Colonic mucosa (tissue), 4 donors: ENCODE data around the gene TP53BP2. TPM values are rescaled to one million over a fixed set of nuclear protein-coding genes. Genes with fewer than 3 reads are reported as not detected.

Source experiments
- DNase-seq: peaks from one replicate; pipeline ENCODE4 v3.0.0-alpha.2; 2020
- H3K27ac ChIP-seq: fragments of 200-600 bp; one replicate; pipeline ENCODE4 v1.8.0; 2021
- H3K27me3 ChIP-seq: fragments of 200-600 bp; one replicate; pipeline ENCODE4 v1.8.0; 2021
- H3K36me3 ChIP-seq: fragments of 200-600 bp; one replicate; pipeline ENCODE4 v1.8.0; 2021
- H3K4me1 ChIP-seq: fragments of 200-600 bp; one replicate; pipeline ENCODE4 v1.8.0; 2021; ENCODE audit warnings: mild to moderate bottlenecking
- H3K4me3 ChIP-seq: fragments of 200-600 bp; one replicate; pipeline ENCODE4 v1.8.0; 2021
- H3K9ac ChIP-seq, 2 donors: one replicate each; pipeline ENCODE4 v1.7.0; 2013; ENCODE audit warnings: control low read depth in 2 of 2, low read depth in 2 of 2, low read length in 2 of 2
- H3K9me3 ChIP-seq: fragments of 200-600 bp; one replicate; pipeline ENCODE4 v1.8.0; 2021
- CTCF ChIP-seq: fragments of 200-600 bp; IDR thresholded peaks from one replicate; pipeline ENCODE4 v1.8.0; 2022; ENCODE audit warnings: antibody characterized with exemption, mild to moderate bottlenecking
- intact Hi-C: fragments of 100-400 bp; cut with DNase I; formaldehyde crosslinking; loops from one replicate; pipeline ENCODE4 v1.14.1; 2022
- total RNA-seq, 2 donors: library from RNA; stranded (reverse); fragmentation: NEBNext Ultra II Directional in 1 of 2; extraction: Animal tissue kit (Norgen Biotek cat#: 25700) in 1 of 2; gene quantifications; one replicate each; pipeline ENCODE4 v1.2.1, GENCODE V29; 2021
- donor health status: healthy.
- donor health status: DM: no; HTN: no; CAD: no.
- donor health status: DM: no; HTN: no; CAD: no.

Gene TP53BP2
- total RNA-seq, 2 donors from 2014 or later: 28.8 to 39.6 TPM

- intact Hi-C loops: no loop called here
Observed at GRCh38 chr1:223754681-223755431, 90.9 kb downstream of the TP53BP2 start.

GRCh38 chr1:223752721-223753515 is 92.8 kb downstream of the TP53BP2 start:
- H3K36me3 ChIP-seq: peaks cover 22% of the 10 kb centered on the region
- no peak overlapping the region for H3K27ac ChIP-seq
- no peak for TF ChIP-seq CTCF
- H3K4me1 ChIP-seq: no peaks in the 10 kb centered on the region
- H3K27me3 ChIP-seq: no peaks in the 10 kb centered on the region
- no peak overlapping the region for H3K9ac ChIP-seq
- H3K9me3 ChIP-seq: no peaks in the 10 kb centered on the region
- DNase-seq: no peak
- no peak overlapping the region for H3K4me3 ChIP-seq
- intact Hi-C loops: no loop called here

More at GRCh38 chr1:223754681-223755431, 90.9 kb downstream of the TP53BP2 start:
- no peaks in the 10 kb centered on the region for H3K4me1 ChIP-seq
- peaks cover 22% of the 10 kb centered on the region for H3K36me3 ChIP-seq
- H3K27me3 ChIP-seq: no peaks in the 10 kb centered on the region
- H3K4me3 ChIP-seq: no peak overlapping the region
- no peak for DNase-seq
- H3K9me3 ChIP-seq: no peaks in the 10 kb centered on the region
- H3K27ac ChIP-seq: no peak overlapping the region
- no peak overlapping the region for H3K9ac ChIP-seq
- no peak for TF ChIP-seq CTCF

- no peaks in the 10 kb centered on the region for H3K4me1 ChIP-seq
- H3K4me3 ChIP-seq: no peak overlapping the region
- H3K27me3 ChIP-seq: no peaks in the 10 kb centered on the region
- DNase-seq: no peak
- intact Hi-C loops: no loop called here
- TF ChIP-seq CTCF: no peak
- H3K27ac ChIP-seq: no peak overlapping the region
- no peaks in the 10 kb centered on the region for H3K9me3 ChIP-seq
- H3K9ac ChIP-seq: no peak overlapping the region
- peaks cover 22% of the 10 kb centered on the region for H3K36me3 ChIP-seq
Observed at GRCh38 chr1:223751696-223752095, 94.1 kb downstream of the TP53BP2 start.

GRCh38 chr1:223750730-223751570 is 94.8 kb downstream of the TP53BP2 start:
- TF ChIP-seq CTCF: no peak
- intact Hi-C loops: no loop called here
- Histone ChIP-seq H3K9me3 (no peaks in the 10 kb centered on the region), H3K4me1 (no peaks in the 10 kb centered on the region), H3K9ac (no peak overlapping the region), H3K36me3 (peaks cover 22% of the 10 kb centered on the region), H3K27ac (no peak overlapping the region), H3K4me3 (no peak overlapping the region), H3K27me3 (no peaks in the 10 kb centered on the region)
- DNase-seq: no peak
